IPS-18c (cell line): ENCODE results near the gene EEF1A2.
A peak's percentile ranks its signal among the peaks of the same experiment; 100 is the strongest.

Experiments
- H3K4me3 ChIP-seq: 2 replicates; pipeline ENCODE4 v1.7.0; 2013; ENCODE audit warnings: low read depth, mild to moderate bottlenecking, low read length, moderate library complexity; ENCODE audit not compliant: insufficient read depth
- H3K9me3 ChIP-seq: one replicate; pipeline ENCODE4 v1.6.1; 2013; ENCODE audit warnings: mild to moderate bottlenecking, low read length, moderate library complexity; ENCODE audit not compliant: control insufficient read depth, insufficient read depth

The EEF1A2 gene

GRCh38 chr20:63508072-63508768 is 9.3 kb upstream of the EEF1A2 start:
- no peaks in the 10 kb centered on the region for H3K9me3 ChIP-seq
- no peak overlapping the region for H3K4me3 ChIP-seq

- H3K4me3 ChIP-seq = no peak overlapping the region
- no peaks in the 10 kb centered on the region for H3K9me3 ChIP-seq
Measured at GRCh38 chr20:63507083-63507743, 8.3 kb upstream of the EEF1A2 start.

GRCh38 chr20:63505723-63506122 is 6.8 kb upstream of the EEF1A2 start:
- Histone ChIP-seq H3K4me3 (no peak overlapping the region), H3K9me3 (no peaks in the 10 kb centered on the region)

- no peak overlapping the region for H3K4me3 ChIP-seq
- no peaks in the 10 kb centered on the region for H3K9me3 ChIP-seq
Measured at GRCh38 chr20:63505281-63505680, 6.4 kb upstream of the EEF1A2 start.

- Histone ChIP-seq H3K9me3 (no peaks in the 10 kb centered on the region), H3K4me3 (no peak overlapping the region)
Measured at GRCh38 chr20:63504642-63505041, 5.8 kb upstream of the EEF1A2 start.

- no peak overlapping the region for H3K4me3 ChIP-seq
- no peaks in the 10 kb centered on the region for H3K9me3 ChIP-seq
Measured at GRCh38 chr20:63503524-63503923, 4.6 kb upstream of the EEF1A2 start.

- no peak overlapping the region for H3K4me3 ChIP-seq
- H3K9me3 ChIP-seq = no peaks in the 10 kb centered on the region
Measured at GRCh38 chr20:63502671-63503172, 3.8 kb upstream of the EEF1A2 start.

GRCh38 chr20:63501818-63502670 is 3.2 kb upstream of the EEF1A2 start:
- Histone ChIP-seq H3K9me3 (no peaks in the 10 kb centered on the region), H3K4me3 (no peak overlapping the region)

GRCh38 chr20:63500902-63501817 is 2.3 kb upstream of the EEF1A2 start:
- Histone ChIP-seq H3K4me3 (no peak overlapping the region), H3K9me3 (no peaks in the 10 kb centered on the region)

- Histone ChIP-seq H3K4me3 (no peak overlapping the region), H3K9me3 (peaks cover under 1% of the 10 kb centered on the region)
Measured at GRCh38 chr20:63500151-63500901, 1.4 kb upstream of the EEF1A2 start.

GRCh38 chr20:63499338-63499969 is 571 bp upstream of the EEF1A2 start:
- peak overlapping the region; percentile 44; the same call in 1 of the 2 replicates for H3K4me3 ChIP-seq
- peaks cover 2% of the 10 kb centered on the region for H3K9me3 ChIP-seq

GRCh38 chr20:63497946-63498935 is 642 bp downstream of the EEF1A2 start:
- H3K4me3 ChIP-seq = peak overlapping the region; percentile 44
- peaks cover 2% of the 10 kb centered on the region for H3K9me3 ChIP-seq

- H3K4me3 ChIP-seq = peak overlapping the region; percentile 30
Measured at GRCh38 chr20:63497138-63497945, 1.5 kb downstream of the EEF1A2 start.

GRCh38 chr20:63496596-63497120 is 2.2 kb downstream of the EEF1A2 start:
- peak overlapping the region; percentile 20; the same call in 1 of the 2 replicates for H3K4me3 ChIP-seq
- H3K9me3 ChIP-seq = peaks cover 2% of the 10 kb centered on the region

More at GRCh38 chr20:63497138-63497945, 1.5 kb downstream of the EEF1A2 start:
- peaks cover 2% of the 10 kb centered on the region for H3K9me3 ChIP-seq
